GM18870 (cell line): ENCODE data around the gene PANX3.

Experiments
- ATAC-seq: cut with Tn5 transposase; IDR thresholded peaks from one replicate; pipeline ENCODE4 v1.9.1; 2021; ENCODE audit warnings: moderate library complexity; ENCODE audit not compliant: unreplicated experiment

The PANX3 gene

GRCh38 chr11:124656774-124657630, 45.8 kb downstream of the PANX3 start:
- ATAC-seq, result no peak

DNA sequence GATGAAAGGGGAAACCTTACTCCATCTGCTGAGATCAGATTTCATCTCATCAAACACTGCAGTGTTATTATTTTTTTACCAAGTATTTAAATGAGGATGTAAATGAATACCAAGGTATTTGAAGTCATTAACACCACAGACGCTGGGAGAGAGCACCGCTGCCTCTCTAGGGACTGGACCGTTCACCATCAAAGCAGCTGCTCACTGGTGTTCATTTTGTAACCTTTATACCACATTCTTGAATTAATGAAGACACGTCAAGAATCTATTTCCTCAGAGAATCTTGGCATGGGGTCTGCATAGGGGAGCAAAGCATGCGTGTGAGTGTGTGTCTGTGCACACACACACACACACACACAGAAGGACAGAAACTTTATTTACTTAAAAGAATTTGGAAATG, 46.7 kb downstream of the PANX3 start:
- ATAC-seq, result no peak

DNA sequence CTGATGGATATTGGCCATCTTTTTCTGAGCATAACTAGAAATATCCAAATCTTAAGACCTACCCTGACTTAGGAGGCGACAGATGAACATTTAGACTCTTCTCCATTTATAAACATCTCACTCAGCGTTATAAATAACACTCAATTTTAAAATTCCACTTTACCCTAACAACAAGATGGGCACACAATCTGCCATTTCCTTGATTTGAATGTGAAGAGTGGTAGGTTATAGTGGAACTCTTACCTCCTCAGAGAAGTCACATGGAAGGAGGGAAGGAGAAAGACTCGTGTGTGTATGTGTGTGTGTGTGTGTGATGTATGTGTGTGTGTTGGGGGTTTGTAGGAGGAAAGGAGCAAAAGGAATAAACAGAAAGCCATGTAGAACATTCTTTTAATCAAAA, 47.3 kb downstream of the PANX3 start:
- no peak for ATAC-seq

DNA sequence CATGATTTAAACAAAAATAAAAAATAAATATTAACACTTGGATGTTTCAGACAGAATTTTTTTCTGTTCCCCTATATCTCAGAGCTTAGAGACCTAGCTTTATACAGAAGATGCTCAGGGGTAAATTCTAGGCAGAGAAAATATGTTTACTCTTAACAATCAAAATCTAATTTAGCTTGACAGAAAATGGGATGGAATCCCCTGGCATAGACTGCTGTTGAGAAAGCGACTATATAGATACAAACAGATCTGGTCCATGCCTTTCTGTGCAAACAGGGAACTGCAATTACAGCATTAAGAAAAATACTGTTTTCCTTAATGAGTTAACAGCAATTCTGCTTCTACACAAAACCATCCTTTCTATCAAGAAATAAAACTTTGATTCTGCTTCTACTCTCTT, 47.8 kb downstream of the PANX3 start:
- no peak for ATAC-seq

DNA sequence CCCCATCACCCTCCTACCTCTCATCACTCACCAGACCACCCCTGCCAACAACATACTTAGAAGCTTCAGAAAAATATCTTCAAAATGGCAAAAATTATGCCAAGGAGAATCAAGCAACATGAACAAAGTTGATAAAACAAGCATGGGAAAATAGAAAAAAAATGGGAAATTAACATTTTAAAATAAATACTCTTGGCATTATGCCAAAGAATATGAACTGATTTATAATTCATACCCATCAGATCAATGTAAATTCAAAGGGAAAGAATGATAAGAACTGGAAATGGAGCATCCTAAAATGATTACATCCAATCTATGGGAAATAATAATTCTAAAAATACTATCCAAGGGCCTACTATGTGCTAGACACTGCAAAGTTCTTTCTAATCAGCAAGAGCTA, 50.3 kb downstream of the PANX3 start:
- no peak for ATAC-seq

- no peak for ATAC-seq
Measured at GRCh38 chr11:124662106-124662505, 50.9 kb downstream of the PANX3 start.

DNA sequence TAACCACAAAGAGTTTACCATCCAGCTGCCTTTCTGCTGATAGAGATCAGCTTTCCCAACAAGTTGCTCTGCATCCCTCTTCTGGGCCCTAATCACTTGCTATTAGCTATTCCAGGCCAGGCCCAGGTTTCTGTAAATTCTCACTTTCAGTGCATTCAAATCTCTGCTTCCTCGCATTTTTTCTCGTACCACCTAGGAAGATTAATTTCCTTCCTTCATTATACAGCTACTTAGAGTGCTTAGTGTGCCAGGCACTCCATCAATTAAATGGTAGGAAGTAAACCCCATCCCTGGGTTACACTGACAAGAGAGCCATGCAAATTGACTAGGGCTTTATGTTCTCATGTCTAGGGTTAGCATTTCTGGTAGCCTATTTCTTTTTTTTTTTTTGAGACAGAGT, 52.6 kb downstream of the PANX3 start:
- no peak for ATAC-seq

DNA sequence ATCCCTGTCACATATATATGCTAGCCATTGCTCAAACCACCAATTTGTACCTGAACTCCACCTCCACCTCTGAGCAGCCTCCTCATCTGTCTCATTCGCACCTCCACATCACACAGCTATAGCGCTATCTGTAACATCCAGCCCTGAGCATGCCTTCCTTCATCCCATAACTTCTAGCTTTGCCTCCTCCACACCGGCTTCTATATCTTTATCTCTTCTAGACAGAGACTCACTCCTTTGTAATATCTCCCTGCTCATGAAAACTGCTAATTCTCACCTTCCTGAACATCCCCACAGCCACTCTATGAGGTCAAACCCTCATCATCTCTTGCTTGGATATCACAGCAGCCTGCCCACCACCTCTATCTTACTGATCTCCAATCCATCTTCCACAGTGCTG, 56.4 kb downstream of the PANX3 start:
- ATAC-seq, result no peak

DNA sequence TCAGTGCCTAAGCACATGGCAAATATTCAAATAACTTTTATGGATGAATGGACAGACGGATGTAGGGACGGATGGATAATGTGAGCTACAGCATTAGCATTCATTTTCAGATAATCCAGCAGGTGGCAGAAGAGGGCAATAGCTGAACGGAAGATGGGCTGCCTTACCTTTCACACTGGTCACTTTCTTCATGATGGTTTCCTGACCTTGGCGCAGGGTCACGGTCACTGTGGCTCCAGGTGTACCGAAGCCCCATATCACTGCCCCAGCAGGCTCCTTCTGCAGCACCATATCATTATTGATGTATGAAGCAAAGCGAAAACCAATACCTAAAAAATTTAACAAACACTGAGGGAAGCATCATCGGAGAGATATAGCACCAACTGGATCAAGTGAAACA, 58.0 kb downstream of the PANX3 start:
- no peak for ATAC-seq
